Stimulated activated CD8-positive, alpha-beta memory T cell treated with anti-CD3 and anti-CD28 coated beads, Interleukin-12 subunit alpha, Interleukin-12 subunit beta, amount 100 ng/mL, for 24 hours (primary cell): ENCODE data around the gene PTPRH.

Source experiments
- DNase-seq: peaks from one replicate; pipeline ENCODE4 v3.0.0-alpha.2; 2020; ENCODE audit errors: extremely low read depth

PTPRH gene

GRCh38 chr19:55208880-55209692 lies at the start of gene PTPRH:
TSS of gene PTPRH (minus strand) at chr19:55209501. CDS start at chr19:55209433, 68 bp downstream.
- no peak for DNase-seq

- DNase-seq: peak; percentile 37
Observed at GRCh38 chr19:55258476-55258827, 49.2 kb upstream of the PTPRH start.

- no peak for DNase-seq
Observed at GRCh38 chr19:55257461-55258420, 48.4 kb upstream of the PTPRH start.

- DNase-seq: no peak
Observed at GRCh38 chr19:55256562-55257460, 47.5 kb upstream of the PTPRH start.

- DNase-seq: peak; percentile 9
Observed at GRCh38 chr19:55255618-55256423, 46.5 kb upstream of the PTPRH start.

- no peak for DNase-seq
Observed at GRCh38 chr19:55254625-55254977, 45.3 kb upstream of the PTPRH start.

GRCh38 chr19:55253842-55254624 lies 44.7 kb upstream of the PTPRH start:
- DNase-seq: peak; percentile 8

GRCh38 chr19:55252760-55253663 lies 43.7 kb upstream of the PTPRH start:
- no peak for DNase-seq

GRCh38 chr19:55251341-55252081 lies 42.2 kb upstream of the PTPRH start:
- peak; percentile 9 for DNase-seq

GRCh38 chr19:55250262-55251036 lies 41.1 kb upstream of the PTPRH start:
- DNase-seq: no peak

- DNase-seq: no peak
Observed at GRCh38 chr19:55249841-55250240, 40.5 kb upstream of the PTPRH start.

- no peak for DNase-seq
Observed at GRCh38 chr19:55248704-55249103, 39.4 kb upstream of the PTPRH start.

GRCh38 chr19:55248166-55248675 lies 38.9 kb upstream of the PTPRH start:
- no peak for DNase-seq

- no peak for DNase-seq
Observed at GRCh38 chr19:55247621-55248099, 38.4 kb upstream of the PTPRH start.

GRCh38 chr19:55246462-55247451 lies 37.5 kb upstream of the PTPRH start:
- no peak for DNase-seq
